Neural cell (in vitro differentiated cells): ENCODE results near the gene MUSK.

Source experiments
- CTCF ChIP-seq: fragments of 450-650 bp; IDR thresholded peaks from 2 replicates; pipeline ENCODE4 v1.5.1; 2014; ENCODE audit warnings: antibody characterized with exemption, mild to moderate bottlenecking, moderate library complexity; ENCODE audit not compliant: poor library complexity, severe bottlenecking
- EP300 ChIP-seq: fragments of 450-650 bp; conservative IDR thresholded peaks from 2 replicates; pipeline ENCODE4 v1.6.1; 2014; ENCODE audit warnings: antibody characterized with exemption, mild to moderate bottlenecking, moderate library complexity; ENCODE audit not compliant: poor library complexity, severe bottlenecking
- EZH2 ChIP-seq: fragments of 200-600, 300-800 bp; shearing (Covaris generic), sonication (generic); IDR thresholded peaks from 2 replicates; pipeline ENCODE4 v1.6.1; 2014; ENCODE audit warnings: antibody characterized with exemption, low read length, borderline replicate concordance, mild to moderate bottlenecking; ENCODE audit not compliant: insufficient read depth, poor library complexity, severe bottlenecking
- MXI1 ChIP-seq: fragments of 450-650 bp; conservative IDR thresholded peaks from 2 replicates; pipeline ENCODE4 v1.6.1; 2014; ENCODE audit warnings: antibody characterized with exemption, mild to moderate bottlenecking; ENCODE audit not compliant: poor library complexity, severe bottlenecking
- POLR2AphosphoS5 ChIP-seq: IDR thresholded peaks from 2 replicates; pipeline ENCODE4 v1.6.1; 2012
- RAD21 ChIP-seq: fragments of 450-650 bp; conservative IDR thresholded peaks from 2 replicates; pipeline ENCODE4 v1.6.1; 2014; ENCODE audit warnings: antibody characterized with exemption, mild to moderate bottlenecking, moderate library complexity
- REST ChIP-seq: IDR thresholded peaks from 2 replicates; pipeline ENCODE4 v1.6.1; 2012; ENCODE audit warnings: borderline replicate concordance
- TAF1 ChIP-seq: IDR thresholded peaks from 2 replicates; pipeline ENCODE4 v1.6.1; 2012; ENCODE audit warnings: low read depth

GRCh38 chr9:110801426-110801825, 132.8 kb downstream of the MUSK start:
- TF ChIP-seq CTCF (no peak), POLR2AphosphoS5 (no peak), RAD21 (no peak), EZH2 (no peak), REST (no peak), EP300 (no peak), TAF1 (no peak), MXI1 (no peak)
